Endothelial cell of hepatic sinusoid (primary cell): Measurements from ENCODE around the gene CTR9.

Source experiments
- in situ Hi-C: cut with HindIII; loops from 2 replicates; pipeline ENCODE4 v1.10.0; 2017; ENCODE audit warnings: low sequenced_read_pairs

Gene CTR9

DNA sequence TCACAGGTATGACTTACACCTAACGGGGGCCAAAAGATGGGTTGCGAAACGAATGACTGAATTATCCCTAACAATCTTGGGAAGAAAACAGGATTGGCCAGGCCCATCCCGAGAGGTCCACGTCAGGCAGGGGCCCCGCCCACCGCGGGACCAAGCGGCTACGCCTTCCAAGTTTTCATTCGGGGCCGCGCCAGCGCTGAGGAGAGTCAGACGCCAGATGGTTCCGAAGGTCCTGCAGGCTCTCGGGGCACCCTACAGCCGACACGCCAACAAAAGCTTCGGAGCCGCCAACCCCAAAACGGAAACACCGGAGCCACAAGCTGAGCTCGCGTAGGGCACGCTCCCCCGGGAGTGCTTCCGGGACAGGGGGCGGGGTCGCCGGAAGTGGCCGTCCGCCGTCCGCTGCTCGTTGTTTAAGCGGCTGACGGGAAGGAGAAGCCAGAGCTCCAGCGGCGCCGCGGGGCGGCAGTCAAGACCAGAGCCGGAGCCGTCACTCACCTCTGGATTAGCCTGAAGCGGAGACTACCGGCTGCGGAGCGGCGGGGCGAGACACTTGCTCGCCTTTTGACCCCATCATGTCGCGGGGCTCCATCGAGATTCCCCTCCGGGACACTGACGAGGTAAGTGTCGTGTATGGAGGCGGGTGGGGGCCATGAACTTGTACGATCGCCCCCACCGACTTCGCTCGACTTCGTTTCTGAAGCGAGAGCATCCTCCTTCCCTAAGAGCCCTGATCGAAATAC is at the start of gene CTR9:
TSS of gene CTR9 (plus strand) at position 409 of the 743 bp plus-strand sequence. CDS start at position 576, 167 bp downstream.
- in situ Hi-C loops: no loop called here

DNA sequence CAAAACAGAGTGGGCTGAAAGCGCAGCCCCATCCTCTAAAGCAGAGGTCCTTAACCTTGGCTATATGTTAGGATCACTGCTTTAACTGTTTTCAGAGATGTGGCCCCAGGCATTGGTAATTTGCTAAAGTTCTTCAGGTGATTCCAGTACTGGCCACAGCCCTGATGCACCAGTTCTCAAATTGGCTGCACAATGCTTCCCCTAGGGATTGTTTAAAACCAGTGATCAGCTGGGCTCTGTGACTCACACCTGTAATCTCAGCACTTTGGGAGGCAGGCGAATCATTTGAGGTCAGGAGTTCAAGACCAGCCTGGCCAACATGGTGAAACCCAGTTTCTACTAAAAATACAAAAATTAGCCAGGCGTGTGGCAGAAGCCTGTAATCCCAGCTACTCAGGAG is 49.1 kb upstream of the CTR9 start:
- in situ Hi-C loops: loop anchor here (25.0 kb wide), 1 partner anchor 515 kb away; no protein-coding TSS in a partner anchor

DNA sequence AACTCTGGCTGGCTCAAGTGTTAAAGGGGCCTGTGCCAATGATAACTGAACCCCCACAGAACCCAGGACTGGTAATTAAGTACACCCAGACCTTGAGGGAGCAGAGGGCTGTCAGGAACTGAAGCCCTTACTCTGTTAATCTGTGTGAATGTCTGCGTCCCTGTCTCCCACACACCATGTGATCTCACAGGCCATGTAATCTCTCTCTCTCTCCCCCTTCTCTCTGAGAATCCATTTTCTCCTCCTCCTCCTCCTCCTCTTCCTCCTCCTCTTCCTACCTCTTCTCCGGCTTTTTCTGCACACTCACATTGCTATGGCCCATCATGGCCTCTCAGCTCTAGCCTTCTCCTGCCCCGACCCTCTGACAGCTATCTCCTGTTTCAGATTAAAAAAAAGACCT is 42.9 kb upstream of the CTR9 start:
- in situ Hi-C loops: loop anchor here (25.0 kb wide), 1 partner anchor 521 kb away; no protein-coding TSS in a partner anchor

- in situ Hi-C loops: loop anchor here (25.0 kb wide), 1 partner anchor 522 kb away; no protein-coding TSS in a partner anchor
These were observed 41.6 kb upstream of the CTR9 start for GRCh38 chr11:10709299-10710086.

GRCh38 chr11:10715571-10715970 is 35.5 kb upstream of the CTR9 start:
- in situ Hi-C loops: loop anchor here (25.0 kb wide), 1 partner anchor 528 kb away; no protein-coding TSS in a partner anchor

GRCh38 chr11:10716122-10716521 is 34.9 kb upstream of the CTR9 start:
- in situ Hi-C loops: loop anchor here (25.0 kb wide), 1 partner anchor 529 kb away; no protein-coding TSS in a partner anchor

GRCh38 chr11:10716543-10717259 is 34.3 kb upstream of the CTR9 start:
- in situ Hi-C loops: loop anchor here (25.0 kb wide), 1 partner anchor 529 kb away; no protein-coding TSS in a partner anchor

DNA sequence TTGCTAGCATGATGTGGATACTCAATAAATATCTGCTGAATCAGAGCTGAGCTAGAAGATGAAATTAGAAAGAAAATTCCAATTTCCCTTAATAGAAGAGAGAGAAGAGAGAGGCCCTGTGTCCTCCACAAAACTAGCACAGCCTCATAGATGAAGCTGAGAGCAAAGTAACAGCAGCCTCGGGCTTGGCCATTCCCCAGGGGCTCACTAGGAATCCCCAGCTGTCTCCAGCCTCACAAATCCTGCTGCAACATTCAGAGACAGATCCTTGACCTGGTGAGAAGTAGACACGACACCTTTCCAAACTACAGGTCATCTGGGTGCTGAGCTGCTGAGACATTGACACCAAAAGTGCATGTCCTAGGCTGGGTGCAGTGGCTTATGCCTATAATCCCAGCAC is 31.4 kb upstream of the CTR9 start:
- in situ Hi-C loops: loop anchor here (25.0 kb wide), 1 partner anchor 532 kb away; no protein-coding TSS in a partner anchor

- in situ Hi-C loops: loop anchor here (25.0 kb wide), 1 partner anchor 534 kb away; no protein-coding TSS in a partner anchor
These were observed 30.1 kb upstream of the CTR9 start for GRCh38 chr11:10720881-10721376.

DNA sequence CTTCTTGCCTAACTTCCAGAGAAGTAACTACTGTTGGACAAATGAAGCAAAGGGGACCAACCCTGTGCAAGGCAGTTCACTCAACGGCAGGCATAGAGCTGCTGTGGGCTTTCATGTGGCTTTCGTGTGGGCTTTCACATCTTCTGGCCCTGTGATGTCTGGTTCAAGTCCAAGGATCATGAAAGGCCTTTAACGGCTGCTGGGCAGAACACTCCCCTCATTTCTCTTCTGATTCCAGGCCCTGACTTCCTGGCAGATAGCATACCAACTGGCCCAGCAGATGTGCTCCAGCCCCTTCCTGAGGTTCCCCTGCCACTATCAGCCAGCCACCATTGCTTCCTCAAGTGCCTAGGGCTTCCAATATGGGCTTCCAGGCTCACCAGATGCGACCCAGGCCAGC is 28.7 kb upstream of the CTR9 start:
- in situ Hi-C loops: loop anchor here (25.0 kb wide), 1 partner anchor 535 kb away; no protein-coding TSS in a partner anchor

DNA sequence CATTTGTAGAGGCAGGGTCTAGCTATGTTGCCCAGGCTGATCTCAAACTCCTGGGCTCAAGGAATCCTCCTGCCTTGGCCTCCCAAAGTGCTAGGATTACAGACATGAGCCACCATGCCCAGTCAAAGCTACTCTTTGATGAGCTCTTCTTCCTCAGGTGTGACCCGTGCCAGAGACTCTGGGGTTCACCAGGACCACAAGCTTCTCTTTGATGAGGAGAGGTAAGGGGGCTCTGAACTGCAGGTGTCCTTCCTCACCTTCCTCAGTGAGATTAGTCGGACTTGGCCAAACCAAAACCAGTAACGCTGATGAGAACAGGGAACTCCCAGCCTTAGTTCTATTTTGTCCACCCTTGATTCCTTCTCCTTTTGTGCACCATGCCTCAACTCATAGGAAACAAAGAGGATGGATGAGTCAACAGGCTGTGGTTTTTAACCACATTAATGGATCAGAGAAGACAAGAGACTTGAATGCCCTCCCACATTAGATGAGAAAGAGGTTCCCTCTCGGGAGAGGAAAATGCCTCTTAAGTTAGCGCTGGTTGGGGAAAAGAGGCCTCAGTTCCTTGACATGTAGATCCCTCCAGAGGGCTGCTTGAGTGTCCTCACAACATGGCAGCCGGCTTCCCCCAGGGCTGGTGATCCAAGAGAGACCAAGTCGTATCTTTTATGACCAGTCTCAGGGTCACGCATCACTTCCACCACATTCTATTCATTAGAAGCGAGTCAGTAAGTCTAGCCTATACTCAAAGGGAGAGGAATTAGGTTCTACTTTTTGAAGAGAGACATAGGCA is 25.7 kb upstream of the CTR9 start:
- in situ Hi-C loops: loop anchor here (5.0 to 25.0 kb wide), 2 partner anchors 48 to 213 kb away; no protein-coding TSS in a partner anchor

GRCh38 chr11:10725907-10726253 is 25.2 kb upstream of the CTR9 start:
- in situ Hi-C loops: loop anchor here (5.0 to 25.0 kb wide), 2 partner anchors 49 to 214 kb away; no protein-coding TSS in a partner anchor

DNA sequence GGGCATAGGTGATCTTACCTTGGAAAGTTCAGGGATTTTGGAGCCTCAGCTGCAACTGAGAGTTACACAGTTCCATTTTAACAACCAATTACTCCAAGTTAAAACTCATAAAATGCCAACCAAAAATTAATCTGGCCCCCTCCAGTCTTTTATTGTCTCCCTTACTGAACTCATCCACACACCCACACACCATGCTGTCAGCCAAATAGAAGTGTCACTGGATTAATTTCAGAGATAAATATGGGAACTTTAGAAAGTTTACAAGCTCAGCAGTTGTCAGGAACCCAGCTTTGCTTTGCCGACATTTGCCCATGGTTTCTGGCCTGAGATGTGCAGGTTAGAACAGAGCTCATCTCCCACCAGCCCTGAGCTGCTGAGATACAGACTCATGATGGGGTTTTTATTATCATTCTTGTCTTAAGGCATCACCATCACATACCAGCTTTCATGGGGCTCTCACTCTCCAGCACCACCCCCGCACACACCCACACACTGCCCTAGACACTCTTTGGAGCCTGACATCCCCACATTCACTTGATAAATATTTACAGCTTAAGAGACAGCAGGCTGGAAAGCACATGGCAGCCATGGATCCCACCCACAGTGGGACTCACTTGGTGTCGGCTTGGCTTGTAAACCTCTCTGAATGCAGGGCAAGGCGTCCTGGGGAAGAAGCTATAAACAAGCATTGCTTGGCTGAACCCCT is 23.7 kb upstream of the CTR9 start:
- in situ Hi-C loops: loop anchor here (5.0 to 25.0 kb wide), 2 partner anchors 50 to 215 kb away; no protein-coding TSS in a partner anchor

GRCh38 chr11:10728154-10728553 is 22.9 kb upstream of the CTR9 start:
- in situ Hi-C loops: loop anchor here (5.0 to 25.0 kb wide), 2 partner anchors 51 to 216 kb away; no protein-coding TSS in a partner anchor

GRCh38 chr11:10728789-10729472 is 22.1 kb upstream of the CTR9 start:
- in situ Hi-C loops: loop anchor here (5.0 to 25.0 kb wide), 2 partner anchors 52 to 217 kb away; no protein-coding TSS in a partner anchor

DNA sequence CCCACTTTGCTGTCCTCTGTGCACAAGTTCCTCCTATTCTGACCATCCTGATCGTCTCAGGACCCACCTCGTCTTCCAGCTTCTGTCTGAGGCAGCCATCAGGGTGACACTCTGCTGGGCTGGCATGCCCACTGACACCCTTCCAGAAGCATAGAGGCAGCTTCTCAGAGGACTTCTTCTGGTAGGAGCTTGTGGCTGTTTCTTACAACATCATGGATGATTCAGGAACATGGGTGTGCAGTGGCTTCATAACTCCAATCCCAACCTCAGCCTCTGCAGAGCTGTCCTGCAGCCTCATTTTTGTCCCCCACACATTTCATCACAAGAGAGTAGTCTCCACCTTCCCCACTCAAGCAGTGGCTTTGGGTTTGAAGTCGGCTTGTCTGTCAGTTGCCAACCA is 20.9 kb upstream of the CTR9 start:
- in situ Hi-C loops: loop anchor here (25.0 kb wide), 1 partner anchor 218 kb away; no protein-coding TSS in a partner anchor

GRCh38 chr11:10731064-10731680 is 19.9 kb upstream of the CTR9 start:
- in situ Hi-C loops: loop anchor here (25.0 kb wide), 1 partner anchor 219 kb away; no protein-coding TSS in a partner anchor
